DND-41 (cell line): Measurements from ENCODE around the gene DRC7.

Source experiments
- CTCF ChIP-seq: IDR thresholded peaks from 2 replicates; pipeline ENCODE4 v1.5.1; 2012; ENCODE audit warnings: borderline replicate concordance, low read length, moderate library complexity, mild to moderate bottlenecking; ENCODE audit not compliant: poor library complexity, severe bottlenecking; ENCODE audit errors: extremely low read depth
- EZH2 ChIP-seq: IDR thresholded peaks from 3 replicates; pipeline ENCODE4 v1.6.1; 2012; ENCODE audit warnings: borderline replicate concordance, low read depth, mild to moderate bottlenecking, moderate library complexity, low read length, inconsistent platforms; ENCODE audit not compliant: severe bottlenecking

GRCh38 chr16:57661510-57661909, 33.1 kb upstream of the DRC7 start:
- TF ChIP-seq CTCF (no peak), EZH2 (no peak)
